ENCODE data around the gene ZFHX3. TPM values are rescaled to one million over a fixed set of nuclear protein-coding genes. Genes with fewer than 3 reads are reported as not detected.

Gene ZFHX3
- total and polyA plus RNA-seq, 9 of the 15 experiments (the other 6 are each of a cell fraction or from before 2014, with no cell fraction given) = 0.01 to 0.23 (median 0.06) TPM; not detected in 4

- peaks cover 17 to 57% of the 10 kb centered on the region in 2 experiments; a peak in 4 of 5 replicates for H3K27me3 ChIP-seq (ENCODE audit: control insufficient read depth in 2 of 2, insufficient read depth in 2 of 2, low read length in 2 of 2)
- no peak overlapping the region for H3K4me2 ChIP-seq (ENCODE audit: insufficient read depth, low read length)
- POLR2A ChIA-PET = interaction anchor here (0.6 to 0.8 kb wide), 2 partner anchors 190 to 243 kb away, joined by 3 read pairs; no protein-coding TSS in a partner anchor
- CTCF ChIA-PET (ENCODE audit: low intra/inter-chr PET ratio) = no interaction called here
- BruUV-seq (replicated peaks) = no TSS peak
- no peaks in the 10 kb centered on the region for H3K36me3 ChIP-seq (ENCODE audit: control insufficient read depth, insufficient read depth, low read length)
- intact Hi-C loops (cut with micrococcal nuclease) (no loop called here), in situ Hi-C loops (cut with MboI) (no loop called here)
- no peak overlapping the region for H3K9ac ChIP-seq (ENCODE audit: insufficient read depth in 1 of 2, low read depth in 2 of 2, low read length in 2 of 2)
- TF ChIP-seq ZNF766 (CRISPR knock-in tag; conservative IDR thresholded peaks at IDR 0.05) (no peak), PKNOX1 (IDR thresholded peaks at IDR 0.05) (no peak), STAT6 (CRISPR knock-in tag; IDR thresholded peaks at IDR 0.05) (no peak), KAT8 (IDR thresholded peaks at IDR 0.05; ENCODE audit: low read depth) (no peak), MEF2A (IDR thresholded peaks at IDR 0.05; ENCODE audit: control insufficient read depth, low read depth, low read length) (no peak), ZNF445 (CRISPR knock-in tag; IDR thresholded peaks at IDR 0.05; ENCODE audit: low read depth) (no peak), ZNF282 (CRISPR knock-in tag; IDR thresholded peaks at IDR 0.05) (no peak), GATAD2A (IDR thresholded peaks at IDR 0.05) (no peak), EP400 (IDR thresholded peaks at IDR 0.05) (no peak), HDAC1 (IDR thresholded peaks at IDR 0.05) (no peak), ETV6 (IDR thresholded peaks at IDR 0.05; ENCODE audit: borderline replicate concordance in 1 of 2, low read depth in 2 of 2, low read length in 1 of 2) (no peak), ETV6 (CRISPR knock-in tag; IDR thresholded peaks at IDR 0.05; ENCODE audit: borderline replicate concordance) (no peak), THAP12 (CRISPR knock-in tag; IDR thresholded peaks at IDR 0.05) (no peak), ZNF561 (CRISPR knock-in tag; conservative IDR thresholded peaks at IDR 0.05) (no peak), ZSCAN29 (IDR thresholded peaks at IDR 0.05) (no peak), PPARD (CRISPR knock-in tag; IDR thresholded peaks at IDR 0.05) (no peak)
- no peak for FAIRE-seq
- no peaks in the 10 kb centered on the region; the same call in 1 of the 2 replicates for H3K9me3 ChIP-seq (replicated peaks; ENCODE audit: control insufficient read depth, insufficient read depth, low read depth, low read length)
- no peak for ATAC-seq
- no peaks in the 10 kb centered on the region for H3K9me1 ChIP-seq (ENCODE audit: control insufficient read depth, insufficient read depth, low read length)
- no peaks in the 10 kb centered on the region for H3K4me1 ChIP-seq (replicated peaks in 1 of 2; ENCODE audit: control insufficient read depth in 2 of 2, insufficient read depth in 2 of 2, low read length in 2 of 2)
- H3K4me3 ChIP-seq = no peak overlapping the region
- H3K79me2 ChIP-seq (ENCODE audit: control insufficient read depth, insufficient read depth, low read length) = no peaks in the 10 kb centered on the region
- WGBS (ENCODE audit: insufficient coverage, low coverage, missing lambda C conversion rate) = under 1% methylated on average over 20 of the region's 20 CpGs
- no peak for DNase-seq (ENCODE audit: extremely low read depth in 1 of 4, low spot score in 3 of 4)
- H3K27ac ChIP-seq (ENCODE audit: extremely low read depth, low read depth, low read length) = no peak overlapping the region
- no peaks in the 10 kb centered on the region; the same call in 1 of the 2 replicates for H4K20me1 ChIP-seq (replicated peaks; ENCODE audit: control insufficient read depth, insufficient read depth, low read length)
- no peak overlapping the region for H2AFZ ChIP-seq (ENCODE audit: low read depth, low read length)
Observed at GRCh38 chr16:72950669-72951068, 97.3 kb downstream of the ZFHX3 start.

Data from K562 (cell line).